HG02884 (cell line): ENCODE measurements around the gene VAMP1.
"Not testable (repeated sequence)": the region's sequence is repeated elsewhere in the genome, so short reads cannot be mapped to it uniquely, and the experiment has no call there.

Experiments
- ATAC-seq: cut with Tn5 transposase; IDR thresholded peaks from one replicate; pipeline ENCODE4 v1.9.1; 2021; ENCODE audit warnings: mild to moderate bottlenecking, moderate library complexity; ENCODE audit not compliant: unreplicated experiment

VAMP1 gene

GRCh38 chr12:6451348-6452244, 18.9 kb downstream of the VAMP1 start, which contains the start of gene TAPBPL:
Gene TAPBPL (plus strand): TSS chr12:6452042. CDS start chr12:6452249, 207 bp downstream.
- ATAC-seq: no peak

GRCh38 chr12:6450869-6451347, 19.6 kb downstream of the VAMP1 start:
- ATAC-seq: no peak

- no peak for ATAC-seq
Observed at GRCh38 chr12:6450091-6450868, 20.2 kb downstream of the VAMP1 start.

GRCh38 chr12:6444704-6445688, 25.5 kb downstream of the VAMP1 start, which contains the start of gene CD27:
Gene CD27 (plus strand): TSS chr12:6444955. CDS start chr12:6445096, 141 bp downstream.
- no peak for ATAC-seq

- no peak for ATAC-seq
Observed at GRCh38 chr12:6444031-6444430, 26.4 kb downstream of the VAMP1 start.

- no peak for ATAC-seq
Observed at GRCh38 chr12:6443361-6443983, 27.0 kb downstream of the VAMP1 start.

- no peak for ATAC-seq
Observed at GRCh38 chr12:6442836-6443235, 27.6 kb downstream of the VAMP1 start.

- no peak for ATAC-seq
Observed at GRCh38 chr12:6440391-6440790, 30.1 kb downstream of the VAMP1 start.

- no peak for ATAC-seq
Observed at GRCh38 chr12:6438345-6438744, 32.1 kb downstream of the VAMP1 start.

- no peak for ATAC-seq
Observed at GRCh38 chr12:6437586-6437985, 32.9 kb downstream of the VAMP1 start.

GRCh38 chr12:6435961-6436715, 34.3 kb downstream of the VAMP1 start:
- no peak for ATAC-seq

- ATAC-seq: no peak
Observed at GRCh38 chr12:6434205-6435140, 36.0 kb downstream of the VAMP1 start.

- ATAC-seq: no peak
Observed at GRCh38 chr12:6432991-6433390, 37.5 kb downstream of the VAMP1 start.

GRCh38 chr12:6430124-6430989, 40.1 kb downstream of the VAMP1 start:
- ATAC-seq: no peak

GRCh38 chr12:6428326-6428725, 42.2 kb downstream of the VAMP1 start:
- no peak for ATAC-seq

GRCh38 chr12:6427796-6428195, 42.7 kb downstream of the VAMP1 start:
- not testable (repeated sequence) for ATAC-seq
